Upper lobe of left lung (tissue), 6 donors: ENCODE measurements around the gene COMMD10. TPM values are rescaled to one million over a fixed set of nuclear protein-coding genes. Genes with fewer than 3 reads are reported as not detected.

Source experiments
- ATAC-seq, 2 donors: fragments of 200-7000 bp; cut with Tn5 transposase; one replicate each; pipeline ENCODE4 v1.9.1; 2022; ENCODE audit warnings: mild to moderate bottlenecking in 2 of 2, moderate library complexity in 2 of 2; ENCODE audit not compliant: low FRiP score in 2 of 2
- DNase-seq, 2 donors: peaks; one replicate each; pipeline ENCODE4 v3.0.0-alpha.2; 2019 to 2020
- H3K27ac ChIP-seq, 4 donors: fragments of 200-600 bp; sonication (generic); one replicate each; pipeline ENCODE4 v1.5.1; 2016 to 2019
- H3K27me3 ChIP-seq, 4 donors: fragments of 200-600 bp; sonication (generic); one replicate each; pipeline ENCODE4 v1.5.1; 2017 to 2019
- H3K36me3 ChIP-seq, 4 donors: fragments of 200-600 bp; sonication (generic); one replicate each; pipeline ENCODE4 v1.5.1; 2016 to 2019
- H3K4me1 ChIP-seq, 4 donors: fragments of 200-600 bp; sonication (generic); one replicate each; pipeline ENCODE4 v1.5.1; 2018 to 2019
- H3K4me3 ChIP-seq, 4 donors: fragments of 200-600 bp; sonication (generic); one replicate each; pipeline ENCODE4 v1.5.1; 2017 to 2019; ENCODE audit warnings: mild to moderate bottlenecking in 2 of 4, moderate library complexity in 1 of 4
- H3K9me3 ChIP-seq, 4 donors: fragments of 200-600 bp; sonication (generic); one replicate each; pipeline ENCODE4 v1.5.1; 2018 to 2019
- EP300 ChIP-seq, 4 donors: sonication (generic); formaldehyde crosslinking; IDR thresholded peaks; one replicate each; pipeline ENCODE4 v1.5.1; 2017; ENCODE audit warnings: antibody characterized with exemption in 4 of 4, control low read depth in 2 of 4
- POLR2A ChIP-seq, 4 donors: fragments of 450-650 bp; IDR thresholded peaks; one replicate each; pipeline ENCODE4 v1.5.1; 2016 to 2017; ENCODE audit warnings: antibody characterized with exemption in 4 of 4, mild to moderate bottlenecking in 2 of 4
- POLR2AphosphoS5 ChIP-seq, 2 donors: sonication (generic); formaldehyde crosslinking; IDR thresholded peaks; one replicate each; pipeline ENCODE4 v1.5.1; 2017; ENCODE audit warnings: antibody characterized with exemption in 2 of 2
- WGBS, 2 donors: methylation state at CpG; one replicate each; pipeline ENCODE4 v1.1.5; 2017 to 2018; 5-methylcytosine and 5-hydroxymethylcytosine counted together
- total RNA-seq, 6 donors: library from RNA; depleted of rRNA in 4 of 6; stranded (reverse); fragments of >200 nt in 4 of 6; gene quantifications; one replicate each; pipeline versions ENCODE4 v1.1.0 to v1.2.1, GENCODE V29; 2016 to 2021
- TF ChIP-seq, protein P1 (sequence below), 6 experiments: fragments of 450-650 bp in 4 of 6; fragments of 200-600 bp in 2 of 6; sonication (generic) in 2 of 6; IDR thresholded peaks; one replicate each; pipeline ENCODE4 v1.5.1; 2016 to 2019; ENCODE audit warnings: antibody characterized with exemption in 6 of 6
- donor health status: DM: no; HTN: no; CAD: no; lungs with moderate emphysema.
- donor health status: DM: no; HTN: yes; CAD: no; lungs with severe emphysema.

Gene COMMD10
- total RNA-seq, 6 donors from 2014 or later, result 16.5 to 49.2 (median 25.4) TPM

DNA sequence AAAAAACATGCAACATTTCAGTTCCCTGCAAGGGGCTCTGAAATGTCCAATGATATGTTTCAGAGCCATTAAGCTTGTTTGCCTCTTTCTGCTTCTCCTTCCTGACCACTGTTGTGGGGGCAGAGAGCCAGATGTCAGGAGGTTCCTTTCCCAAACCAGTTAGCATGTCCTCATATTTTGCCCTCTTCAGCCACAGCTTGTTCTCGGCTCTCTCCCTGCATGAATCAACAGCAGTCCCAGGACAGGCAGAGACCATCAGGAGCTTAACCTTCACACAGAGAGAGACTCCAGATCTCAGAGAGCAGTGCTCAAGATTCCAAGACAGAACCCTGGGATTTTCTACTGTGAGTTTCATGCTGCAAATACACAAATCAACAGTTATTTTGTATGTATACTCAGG is 218.5 kb downstream of the COMMD10 start:
- no peak for TF ChIP-seq EP300 (IDR thresholded peaks at IDR 0.05)
- TF ChIP-seq, protein P1, sequence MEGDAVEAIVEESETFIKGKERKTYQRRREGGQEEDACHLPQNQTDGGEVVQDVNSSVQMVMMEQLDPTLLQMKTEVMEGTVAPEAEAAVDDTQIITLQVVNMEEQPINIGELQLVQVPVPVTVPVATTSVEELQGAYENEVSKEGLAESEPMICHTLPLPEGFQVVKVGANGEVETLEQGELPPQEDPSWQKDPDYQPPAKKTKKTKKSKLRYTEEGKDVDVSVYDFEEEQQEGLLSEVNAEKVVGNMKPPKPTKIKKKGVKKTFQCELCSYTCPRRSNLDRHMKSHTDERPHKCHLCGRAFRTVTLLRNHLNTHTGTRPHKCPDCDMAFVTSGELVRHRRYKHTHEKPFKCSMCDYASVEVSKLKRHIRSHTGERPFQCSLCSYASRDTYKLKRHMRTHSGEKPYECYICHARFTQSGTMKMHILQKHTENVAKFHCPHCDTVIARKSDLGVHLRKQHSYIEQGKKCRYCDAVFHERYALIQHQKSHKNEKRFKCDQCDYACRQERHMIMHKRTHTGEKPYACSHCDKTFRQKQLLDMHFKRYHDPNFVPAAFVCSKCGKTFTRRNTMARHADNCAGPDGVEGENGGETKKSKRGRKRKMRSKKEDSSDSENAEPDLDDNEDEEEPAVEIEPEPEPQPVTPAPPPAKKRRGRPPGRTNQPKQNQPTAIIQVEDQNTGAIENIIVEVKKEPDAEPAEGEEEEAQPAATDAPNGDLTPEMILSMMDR (IDR thresholded peaks at IDR 0.05), result no peak
- no peak for TF ChIP-seq POLR2A (IDR thresholded peaks at IDR 0.05)
- TF ChIP-seq POLR2AphosphoS5 (IDR thresholded peaks at IDR 0.05), result no peak
- no peaks in the 10 kb centered on the region for H3K27me3 ChIP-seq
- H3K4me1 ChIP-seq, result no peaks in the 10 kb centered on the region
- ATAC-seq, result no peak
- no peak for DNase-seq
- H3K36me3 ChIP-seq, result peaks cover 0 to 70% (median 15%) of the 10 kb centered on the region in 4 donors
- WGBS, 2 donors, result 85 to 94% methylated on average over 1 of the region's 1 CpG
- no peak overlapping the region for H3K4me3 ChIP-seq
- H3K9me3 ChIP-seq, result peaks cover under 1 to 10% (median 8%) of the 10 kb centered on the region in 4 donors
- H3K27ac ChIP-seq, result no peak overlapping the region

DNA sequence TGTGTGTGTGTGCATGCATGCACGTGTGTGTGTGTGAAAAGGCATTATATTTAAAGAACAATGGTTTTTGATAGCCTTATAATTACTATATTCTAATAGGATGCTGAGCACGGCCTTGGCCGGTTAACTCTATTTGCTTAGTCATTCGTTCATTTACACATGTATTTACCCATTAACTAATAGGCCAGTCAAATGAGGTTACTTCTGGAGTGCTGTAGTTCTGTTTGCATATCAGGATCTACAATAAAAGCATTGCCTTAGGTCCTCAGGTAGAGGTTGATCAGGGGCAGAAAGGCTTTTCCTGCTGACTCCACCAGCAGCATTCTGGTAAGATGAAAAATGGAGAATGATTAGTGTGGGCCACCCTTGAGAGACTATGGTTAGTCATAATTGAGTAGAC is 219.0 kb downstream of the COMMD10 start:
- peaks cover 0 to 67% (median 13%) of the 10 kb centered on the region in 4 donors for H3K36me3 ChIP-seq
- no peaks in the 10 kb centered on the region for H3K27me3 ChIP-seq
- no peak for TF ChIP-seq POLR2AphosphoS5 (IDR thresholded peaks at IDR 0.05)
- TF ChIP-seq, protein P1 (IDR thresholded peaks at IDR 0.05), result no peak
- TF ChIP-seq POLR2A (IDR thresholded peaks at IDR 0.05), result no peak
- TF ChIP-seq EP300 (IDR thresholded peaks at IDR 0.05), result no peak
- H3K27ac ChIP-seq, result no peak overlapping the region
- H3K4me3 ChIP-seq, result no peak overlapping the region
- DNase-seq (no peak), ATAC-seq (no peak)
- no peaks in the 10 kb centered on the region for H3K4me1 ChIP-seq
- peaks cover 0 to 14% (median 11%) of the 10 kb centered on the region in 4 donors for H3K9me3 ChIP-seq
- 82 to 87% methylated on average over 4 of the region's 4 CpGs for WGBS, 2 donors

DNA sequence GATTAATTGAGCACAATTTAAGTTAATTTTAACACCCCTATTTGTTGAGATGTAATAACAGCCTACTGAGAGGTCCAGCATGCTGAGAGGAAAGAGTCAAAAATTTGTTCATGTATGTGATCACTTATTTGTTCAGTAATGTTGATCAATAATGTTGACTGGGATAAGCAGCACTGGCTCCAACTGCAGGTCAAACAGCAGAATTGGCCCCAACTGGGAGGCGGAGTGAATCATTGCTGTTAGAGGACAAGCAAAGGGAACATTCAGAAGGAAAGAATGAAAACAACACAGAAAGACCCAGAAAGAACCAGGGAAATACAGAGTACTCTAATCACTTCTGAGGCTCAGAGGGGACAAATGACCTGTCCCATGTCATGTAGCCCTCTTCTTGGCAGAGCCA is 221.1 kb downstream of the COMMD10 start:
- DNase-seq (no peak), ATAC-seq (no peak)
- Histone ChIP-seq H3K4me1 (no peaks in the 10 kb centered on the region), H3K27me3 (no peaks in the 10 kb centered on the region), H3K36me3 (peaks cover 0 to 55% (median 13%) of the 10 kb centered on the region in 4 donors), H3K27ac (no peak overlapping the region), H3K4me3 (no peak overlapping the region), H3K9me3 (peaks cover 0 to 21% (median 14%) of the 10 kb centered on the region in 4 donors)
- 92 to 100% methylated on average over 1 of the region's 1 CpG for WGBS, 2 donors
- TF ChIP-seq, protein P1 (IDR thresholded peaks at IDR 0.05), result no peak
- TF ChIP-seq POLR2AphosphoS5 (IDR thresholded peaks at IDR 0.05) (no peak), POLR2A (IDR thresholded peaks at IDR 0.05) (no peak), EP300 (IDR thresholded peaks at IDR 0.05) (no peak)

- peaks cover 0 to 51% (median 13%) of the 10 kb centered on the region in 4 donors for H3K36me3 ChIP-seq
- no peak overlapping the region for H3K27ac ChIP-seq
- 100% methylated on average over 2 of the region's 2 CpGs for WGBS, 2 donors
- peaks cover 0 to 21% (median 14%) of the 10 kb centered on the region in 4 donors for H3K9me3 ChIP-seq
- DNase-seq, result no peak
- TF ChIP-seq EP300 (IDR thresholded peaks at IDR 0.05) (no peak), POLR2AphosphoS5 (IDR thresholded peaks at IDR 0.05) (no peak), POLR2A (IDR thresholded peaks at IDR 0.05) (no peak)
- TF ChIP-seq, protein P1 (IDR thresholded peaks at IDR 0.05), result no peak
- H3K4me1 ChIP-seq, result no peaks in the 10 kb centered on the region
- ATAC-seq, result no peak
- H3K4me3 ChIP-seq, result no peak overlapping the region
- no peaks in the 10 kb centered on the region for H3K27me3 ChIP-seq
These were observed 222.0 kb downstream of the COMMD10 start for GRCh38 chr5:116306846-116307245.

GRCh38 chr5:116308391-116308790 is 223.6 kb downstream of the COMMD10 start:
- WGBS, 2 donors, result 96 to 99% methylated on average over 3 of the region's 3 CpGs
- H3K27me3 ChIP-seq, result no peaks in the 10 kb centered on the region
- H3K4me3 ChIP-seq, result no peak overlapping the region
- no peak for TF ChIP-seq EP300 (IDR thresholded peaks at IDR 0.05)
- TF ChIP-seq, protein P1 (IDR thresholded peaks at IDR 0.05), result no peak
- no peak for TF ChIP-seq POLR2AphosphoS5 (IDR thresholded peaks at IDR 0.05)
- TF ChIP-seq POLR2A (IDR thresholded peaks at IDR 0.05), result no peak
- no peaks in the 10 kb centered on the region for H3K4me1 ChIP-seq
- no peak overlapping the region for H3K27ac ChIP-seq
- DNase-seq (no peak), ATAC-seq (no peak)
- peaks cover 0 to 40% (median 10%) of the 10 kb centered on the region in 4 donors for H3K36me3 ChIP-seq
- peaks cover 0 to 21% (median 14%) of the 10 kb centered on the region in 4 donors for H3K9me3 ChIP-seq
